PC-9 (cell line): Measurements from ENCODE around the gene LMO7. TPM values are rescaled to one million over a fixed set of nuclear protein-coding genes. Genes with fewer than 3 reads are reported as not detected.

Experiments
- BruUV-seq: library from RNA; stranded (reverse); fragments of 400-500 nt; replicated peaks from 2 replicates; lab custom pipeline; 2021; lab: Mats Ljungman, UMichigan
- CTCF ChIA-PET: fragments of 300-600 bp; sonication (Branson Sonifier 250); formaldehyde crosslinking; loops from one replicate; lab custom pipeline; 2022; ENCODE audit warnings: antibody characterized with exemption; lab: Charles Lee
- POLR2A ChIA-PET: fragments of 300-600 bp; sonication (Branson Sonifier 250); formaldehyde crosslinking; loops from one replicate; lab custom pipeline; 2022; ENCODE audit warnings: antibody characterized with exemption; ENCODE audit not compliant: unreplicated experiment; lab: Charles Lee
- DNase-seq, 2 experiments: peaks; one replicate each; pipeline versions ENCODE4 v3.0.0 to v3.0.0-alpha.2; 2015 to 2022; ENCODE audit warnings: mixed read lengths in 1 of 2
- H2AFZ ChIP-seq: fragments of 200-600 bp; sonication (generic); 2 replicates; pipeline ENCODE4 v1.8.1; 2017; ENCODE audit warnings: antibody characterized with exemption
- H3F3A ChIP-seq: fragments of 200-600 bp; sonication (generic); 2 replicates; pipeline ENCODE4 v1.8.1; 2017; ENCODE audit warnings: antibody characterized with exemption, mild to moderate bottlenecking, low read depth; ENCODE audit not compliant: insufficient read depth
- H3K27ac ChIP-seq: fragments of 200-600 bp; sonication (generic); 2 replicates; pipeline ENCODE4 v1.6.1; 2016; ENCODE audit warnings: mixed run types
- H3K27me3 ChIP-seq: fragments of 200-600 bp; sonication (generic); 2 replicates; pipeline ENCODE4 v1.6.1; 2016; ENCODE audit warnings: low read depth, mixed run types; ENCODE audit not compliant: insufficient read depth
- H3K36me3 ChIP-seq: fragments of 200-600 bp; sonication (generic); 2 replicates; pipeline ENCODE4 v1.6.1; 2016; ENCODE audit warnings: low read depth, mixed run types
- H3K4me1 ChIP-seq: fragments of 200-600 bp; sonication (generic); replicated peaks from 2 replicates; pipeline ENCODE4 v1.6.1; 2016; ENCODE audit warnings: mixed run types; ENCODE audit not compliant: insufficient read depth
- H3K4me2 ChIP-seq: fragments of 200-600 bp; sonication (generic); 2 replicates; pipeline ENCODE4 v1.6.1; 2017; ENCODE audit warnings: mixed run types
- H3K4me3 ChIP-seq: fragments of 200-600 bp; sonication (generic); 2 replicates; pipeline ENCODE4 v1.6.1; 2016; ENCODE audit warnings: mixed run types
- H3K79me2 ChIP-seq: fragments of 200-600 bp; sonication (generic); 2 replicates; pipeline ENCODE4 v1.6.1; 2017; ENCODE audit warnings: low read depth, mixed run types
- H3K9me2 ChIP-seq: fragments of 200-600 bp; sonication (generic); 2 replicates; pipeline ENCODE4 v1.8.1; 2017; ENCODE audit warnings: mild to moderate bottlenecking; ENCODE audit not compliant: insufficient read depth
- H3K9me3 ChIP-seq: fragments of 200-600 bp; sonication (generic); 2 replicates; pipeline ENCODE4 v1.8.1; 2016; ENCODE audit warnings: low read depth; ENCODE audit not compliant: insufficient read depth
- H4K20me1 ChIP-seq: fragments of 200-600 bp; sonication (generic); 2 replicates; pipeline ENCODE4 v1.8.1; 2017; ENCODE audit not compliant: insufficient read depth
- EZH2 ChIP-seq: fragments of 200-600 bp; sonication (generic); IDR thresholded peaks from 2 replicates; pipeline ENCODE4 v1.8.0; 2017; ENCODE audit warnings: antibody characterized with exemption, low read depth
- intact Hi-C: fragments of 100-400 bp; cut with micrococcal nuclease; formaldehyde crosslinking; loops from one replicate; pipeline ENCODE4 v1.10.0; 2022; ENCODE audit not compliant: unreplicated experiment
- total RNA-seq: library from RNA; stranded (reverse); gene quantifications from 2 replicates; pipeline ENCODE4 v1.2.3, GENCODE V29; 2021
- TF ChIP-seq, protein P1 (sequence below): fragments of 200-600 bp; sonication (generic); conservative IDR thresholded peaks from 2 replicates; pipeline ENCODE4 v1.6.1; 2017; ENCODE audit warnings: mixed run types, antibody characterized with exemption, mild to moderate bottlenecking, moderate library complexity

LMO7 gene
- total RNA-seq, 1 experiment from 2014 or later, result 93.0 TPM

- H3K79me2 ChIP-seq, result peaks cover 21% of the 10 kb centered on the region
Observed at GRCh38 chr13:75795274-75795673, 159.1 kb downstream of the LMO7 start.

GRCh38 chr13:75796825-75797224 is 160.7 kb downstream of the LMO7 start:
- H3F3A ChIP-seq, result no peaks in the 10 kb centered on the region
- no peak overlapping the region for H3K4me2 ChIP-seq
- no peaks in the 10 kb centered on the region for H3K9me3 ChIP-seq
- no peaks in the 10 kb centered on the region for H4K20me1 ChIP-seq
- H3K9me2 ChIP-seq, result no peaks in the 10 kb centered on the region
- H3K27me3 ChIP-seq, result no peaks in the 10 kb centered on the region
- no TSS peak for BruUV-seq
- DNase-seq, result no peak
- CTCF ChIA-PET, result no interaction called here
- H3K79me2 ChIP-seq, result peaks cover 21% of the 10 kb centered on the region
- no peak overlapping the region for H3K27ac ChIP-seq
- no peak overlapping the region for H2AFZ ChIP-seq
- H3K4me3 ChIP-seq, result no peak overlapping the region
- peaks cover 13% of the 10 kb centered on the region for H3K4me1 ChIP-seq
- intact Hi-C loops, result no loop called here
- H3K36me3 ChIP-seq, result peaks cover 9% of the 10 kb centered on the region; the same call in 1 of the 2 replicates
- TF ChIP-seq, protein P1, sequence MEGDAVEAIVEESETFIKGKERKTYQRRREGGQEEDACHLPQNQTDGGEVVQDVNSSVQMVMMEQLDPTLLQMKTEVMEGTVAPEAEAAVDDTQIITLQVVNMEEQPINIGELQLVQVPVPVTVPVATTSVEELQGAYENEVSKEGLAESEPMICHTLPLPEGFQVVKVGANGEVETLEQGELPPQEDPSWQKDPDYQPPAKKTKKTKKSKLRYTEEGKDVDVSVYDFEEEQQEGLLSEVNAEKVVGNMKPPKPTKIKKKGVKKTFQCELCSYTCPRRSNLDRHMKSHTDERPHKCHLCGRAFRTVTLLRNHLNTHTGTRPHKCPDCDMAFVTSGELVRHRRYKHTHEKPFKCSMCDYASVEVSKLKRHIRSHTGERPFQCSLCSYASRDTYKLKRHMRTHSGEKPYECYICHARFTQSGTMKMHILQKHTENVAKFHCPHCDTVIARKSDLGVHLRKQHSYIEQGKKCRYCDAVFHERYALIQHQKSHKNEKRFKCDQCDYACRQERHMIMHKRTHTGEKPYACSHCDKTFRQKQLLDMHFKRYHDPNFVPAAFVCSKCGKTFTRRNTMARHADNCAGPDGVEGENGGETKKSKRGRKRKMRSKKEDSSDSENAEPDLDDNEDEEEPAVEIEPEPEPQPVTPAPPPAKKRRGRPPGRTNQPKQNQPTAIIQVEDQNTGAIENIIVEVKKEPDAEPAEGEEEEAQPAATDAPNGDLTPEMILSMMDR, result no peak
- no peak for TF ChIP-seq EZH2
- POLR2A ChIA-PET, result no interaction called here

More at GRCh38 chr13:75795274-75795673, 159.1 kb downstream of the LMO7 start:
- Histone ChIP-seq H3K27ac (no peak overlapping the region), H3K9me2 (no peaks in the 10 kb centered on the region), H3K9me3 (no peaks in the 10 kb centered on the region), H3K4me1 (peaks cover 13% of the 10 kb centered on the region), H3F3A (no peaks in the 10 kb centered on the region), H3K27me3 (no peaks in the 10 kb centered on the region), H3K4me2 (no peak overlapping the region), H3K4me3 (no peak overlapping the region), H2AFZ (no peak overlapping the region), H4K20me1 (no peaks in the 10 kb centered on the region), H3K36me3 (peaks cover 9% of the 10 kb centered on the region; the same call in 1 of the 2 replicates)
- ChIA-PET CTCF (no interaction called here), POLR2A (no interaction called here)
- no peak for DNase-seq
- TF ChIP-seq EZH2, result no peak
- TF ChIP-seq, protein P1, result no peak
- intact Hi-C loops, result no loop called here
- BruUV-seq, result no TSS peak

- H3K36me3 ChIP-seq, result peaks cover 9% of the 10 kb centered on the region; the same call in 1 of the 2 replicates
- H3K79me2 ChIP-seq, result peaks cover 21% of the 10 kb centered on the region
- DNase-seq, result no peak
- no peaks in the 10 kb centered on the region for H3K9me3 ChIP-seq
- TF ChIP-seq EZH2, result no peak
- TF ChIP-seq, protein P1, result no peak
- H3F3A ChIP-seq, result no peaks in the 10 kb centered on the region
- H3K4me3 ChIP-seq, result no peak overlapping the region
- H3K4me1 ChIP-seq, result peaks cover 13% of the 10 kb centered on the region
- H3K4me2 ChIP-seq, result no peak overlapping the region
- no peak overlapping the region for H2AFZ ChIP-seq
- H4K20me1 ChIP-seq, result no peaks in the 10 kb centered on the region
- intact Hi-C loops, result no loop called here
- BruUV-seq, result no TSS peak
- no peaks in the 10 kb centered on the region for H3K9me2 ChIP-seq
- ChIA-PET CTCF (no interaction called here), POLR2A (no interaction called here)
- H3K27me3 ChIP-seq, result no peaks in the 10 kb centered on the region
- H3K27ac ChIP-seq, result peak overlapping the region; percentile 11; the same call in 1 of the 2 replicates
Observed at GRCh38 chr13:75797239-75797638, 161.1 kb downstream of the LMO7 start.
